Testis (tissue), 2 donors: ENCODE data around the gene TSEN2.

ENCODE experiments used
- POLR2A ChIP-seq: fragments of 450-650 bp; IDR thresholded peaks from one replicate; pipeline ENCODE4 v1.6.1; 2017; ENCODE audit warnings: antibody characterized with exemption, mild to moderate bottlenecking, moderate library complexity
- TF ChIP-seq, protein P1 (sequence below), 3 experiments: fragments of 450-650 bp in 2 of 3; fragments of 200-600 bp in 1 of 3; sonication (generic) in 1 of 3; IDR thresholded peaks; one replicate each; pipeline ENCODE4 v1.5.1; 2016 to 2019; ENCODE audit warnings: antibody characterized with exemption in 3 of 3, mild to moderate bottlenecking in 2 of 3, moderate library complexity in 1 of 3

DNA sequence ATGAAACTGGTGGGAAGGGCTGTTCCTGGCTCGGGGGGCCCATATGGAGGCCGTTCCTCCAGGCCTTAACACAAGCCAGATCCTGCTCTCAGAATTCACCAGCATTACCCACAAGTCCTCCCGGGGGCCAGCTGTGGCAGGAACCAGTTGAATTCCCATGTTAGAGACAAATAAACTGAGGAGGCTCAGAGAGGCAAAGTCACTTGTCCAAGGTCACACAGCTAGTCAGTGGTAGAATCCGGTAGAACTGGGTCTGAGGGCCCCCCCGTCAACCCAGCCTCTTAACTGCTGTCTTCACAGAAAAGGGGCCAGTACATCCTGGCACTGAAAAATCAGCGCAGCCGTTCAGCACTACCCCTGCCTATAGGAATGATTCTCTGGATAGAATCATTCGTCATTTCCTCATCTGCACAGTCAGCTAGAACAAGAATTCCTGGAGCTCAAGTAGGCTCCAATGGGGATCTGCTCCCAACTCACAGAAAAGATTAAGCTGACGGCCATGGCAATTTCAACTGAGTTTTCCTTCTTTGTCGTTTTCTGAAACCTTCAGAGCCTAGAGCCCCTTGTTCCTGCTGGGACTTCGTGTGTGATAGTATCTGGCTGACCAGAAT lies 12.2 kb upstream of the TSEN2 start:
- TF ChIP-seq, protein P1, sequence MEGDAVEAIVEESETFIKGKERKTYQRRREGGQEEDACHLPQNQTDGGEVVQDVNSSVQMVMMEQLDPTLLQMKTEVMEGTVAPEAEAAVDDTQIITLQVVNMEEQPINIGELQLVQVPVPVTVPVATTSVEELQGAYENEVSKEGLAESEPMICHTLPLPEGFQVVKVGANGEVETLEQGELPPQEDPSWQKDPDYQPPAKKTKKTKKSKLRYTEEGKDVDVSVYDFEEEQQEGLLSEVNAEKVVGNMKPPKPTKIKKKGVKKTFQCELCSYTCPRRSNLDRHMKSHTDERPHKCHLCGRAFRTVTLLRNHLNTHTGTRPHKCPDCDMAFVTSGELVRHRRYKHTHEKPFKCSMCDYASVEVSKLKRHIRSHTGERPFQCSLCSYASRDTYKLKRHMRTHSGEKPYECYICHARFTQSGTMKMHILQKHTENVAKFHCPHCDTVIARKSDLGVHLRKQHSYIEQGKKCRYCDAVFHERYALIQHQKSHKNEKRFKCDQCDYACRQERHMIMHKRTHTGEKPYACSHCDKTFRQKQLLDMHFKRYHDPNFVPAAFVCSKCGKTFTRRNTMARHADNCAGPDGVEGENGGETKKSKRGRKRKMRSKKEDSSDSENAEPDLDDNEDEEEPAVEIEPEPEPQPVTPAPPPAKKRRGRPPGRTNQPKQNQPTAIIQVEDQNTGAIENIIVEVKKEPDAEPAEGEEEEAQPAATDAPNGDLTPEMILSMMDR (IDR thresholded peaks at IDR 0.05), result no peak
- TF ChIP-seq POLR2A, result no peak
